BJ (cell line): ENCODE data around the gene NKAIN4. TPM values are rescaled to one million over a fixed set of nuclear protein-coding genes. Genes with fewer than 3 reads are reported as not detected.

Source experiments
- CTCF ChIA-PET: fragments of 350-600 bp; formaldehyde crosslinking; extraction: SDS; loops from one replicate; lab custom pipeline; 2021; ENCODE audit warnings: antibody characterized with exemption, inconsistent platforms; lab: Yijun Ruan, JAX
- POLR2A ChIA-PET: fragments of 300-600 bp; sonication (Branson Sonifier 250); formaldehyde crosslinking; extraction: SDS; loops from one replicate; lab custom pipeline; 2021; ENCODE audit warnings: antibody characterized with exemption; lab: Charles Lee
- DNase-seq: peaks from one replicate; pipeline ENCODE4 v3.0.0-alpha.2; 2011; ENCODE audit warnings: low read depth
- H3K27me3 ChIP-seq: 2 replicates; pipeline ENCODE4 v1.6.0; 2011; ENCODE audit warnings: low read length; ENCODE audit not compliant: control insufficient read depth, insufficient read depth
- H3K36me3 ChIP-seq: 2 replicates; pipeline ENCODE4 v1.5.1; 2011; ENCODE audit warnings: low read length; ENCODE audit not compliant: control insufficient read depth, insufficient read depth
- H3K4me3 ChIP-seq: 2 replicates; pipeline ENCODE4 v1.5.1; 2011; ENCODE audit warnings: low read depth, mild to moderate bottlenecking, control low read depth, low read length
- polyA plus RNA-seq: library from polyadenylated mRNA; depleted of rRNA; stranded (reverse); fragments of >200 nt; gene quantifications from 2 replicates; pipeline ENCODE4 v1.2.3, GENCODE V29; 2011
- TF ChIP-seq, protein P1 (sequence below): IDR thresholded peaks from 2 replicates; pipeline ENCODE4 v1.5.1; 2011; ENCODE audit warnings: low read depth, mild to moderate bottlenecking, control low read depth, inconsistent platforms, low read length, moderate library complexity; ENCODE audit not compliant: insufficient read depth

NKAIN4 gene
- polyA plus RNA-seq, 1 experiment: not detected

DNA sequence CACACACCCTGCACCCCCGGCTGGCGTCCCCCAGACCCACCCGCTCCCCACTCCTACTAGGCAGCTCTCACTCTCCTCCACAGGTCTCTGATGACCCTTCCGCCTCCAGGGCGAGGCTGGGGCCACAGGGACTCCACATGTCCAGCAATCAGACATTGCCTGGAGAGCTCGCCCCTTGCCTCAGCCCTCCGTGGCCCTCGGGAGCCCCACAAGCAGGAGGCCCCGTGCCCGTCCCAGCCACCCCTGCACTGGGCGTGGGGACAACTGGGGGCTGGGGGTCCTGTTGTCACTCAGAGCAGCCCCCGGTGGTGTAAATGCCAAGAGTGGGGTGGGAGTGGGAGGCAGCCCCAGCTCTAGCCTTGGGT, 40.3 kb upstream of the NKAIN4 start:
- TF ChIP-seq, protein P1, sequence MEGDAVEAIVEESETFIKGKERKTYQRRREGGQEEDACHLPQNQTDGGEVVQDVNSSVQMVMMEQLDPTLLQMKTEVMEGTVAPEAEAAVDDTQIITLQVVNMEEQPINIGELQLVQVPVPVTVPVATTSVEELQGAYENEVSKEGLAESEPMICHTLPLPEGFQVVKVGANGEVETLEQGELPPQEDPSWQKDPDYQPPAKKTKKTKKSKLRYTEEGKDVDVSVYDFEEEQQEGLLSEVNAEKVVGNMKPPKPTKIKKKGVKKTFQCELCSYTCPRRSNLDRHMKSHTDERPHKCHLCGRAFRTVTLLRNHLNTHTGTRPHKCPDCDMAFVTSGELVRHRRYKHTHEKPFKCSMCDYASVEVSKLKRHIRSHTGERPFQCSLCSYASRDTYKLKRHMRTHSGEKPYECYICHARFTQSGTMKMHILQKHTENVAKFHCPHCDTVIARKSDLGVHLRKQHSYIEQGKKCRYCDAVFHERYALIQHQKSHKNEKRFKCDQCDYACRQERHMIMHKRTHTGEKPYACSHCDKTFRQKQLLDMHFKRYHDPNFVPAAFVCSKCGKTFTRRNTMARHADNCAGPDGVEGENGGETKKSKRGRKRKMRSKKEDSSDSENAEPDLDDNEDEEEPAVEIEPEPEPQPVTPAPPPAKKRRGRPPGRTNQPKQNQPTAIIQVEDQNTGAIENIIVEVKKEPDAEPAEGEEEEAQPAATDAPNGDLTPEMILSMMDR: no peak
- CTCF ChIA-PET: interaction anchor here (0.6 to 7.5 kb wide), 4 partner anchors 15 to 1018 kb away, joined by 3 to 68 read pairs (median 6); no protein-coding TSS in a partner anchor
- peaks cover 14% of the 10 kb centered on the region for H3K27me3 ChIP-seq
- no peak for DNase-seq
- H3K4me3 ChIP-seq: no peak overlapping the region
- POLR2A ChIA-PET: no interaction called here
- H3K36me3 ChIP-seq: no peaks in the 10 kb centered on the region

GRCh38 chr20:63293871-63294535, 39.7 kb upstream of the NKAIN4 start:
- Histone ChIP-seq H3K36me3 (peaks cover 3% of the 10 kb centered on the region; the same call in 1 of the 2 replicates), H3K4me3 (no peak overlapping the region), H3K27me3 (peaks cover 14% of the 10 kb centered on the region)
- TF ChIP-seq, protein P1: no peak
- ChIA-PET POLR2A (no interaction called here), CTCF (interaction anchor here (0.6 to 7.5 kb wide), 4 partner anchors 15 to 1017 kb away, joined by 3 to 68 read pairs (median 20); no protein-coding TSS in a partner anchor)
- DNase-seq: no peak

DNA sequence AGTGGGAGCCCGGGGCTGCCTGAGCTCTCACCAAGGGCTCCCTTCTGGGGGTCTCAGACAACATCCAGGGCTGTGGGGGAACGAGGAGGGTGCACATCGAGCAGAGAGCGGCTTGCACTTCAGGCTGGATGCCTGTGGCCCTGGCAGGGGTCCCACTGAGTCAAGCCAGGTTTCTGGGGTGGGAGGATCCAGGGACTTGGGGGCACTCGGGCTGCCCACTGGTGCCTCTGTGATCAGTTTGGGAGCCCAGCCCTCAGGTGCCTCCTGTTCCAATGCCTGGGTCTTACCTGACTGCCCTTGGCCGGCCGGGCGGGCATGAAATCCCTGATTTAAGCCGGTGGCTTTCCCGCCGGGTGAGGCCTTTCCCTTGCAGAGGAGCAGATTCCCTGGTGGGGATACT, 39.2 kb upstream of the NKAIN4 start:
- peaks cover 7% of the 10 kb centered on the region for H3K36me3 ChIP-seq
- DNase-seq: no peak
- peaks cover 14% of the 10 kb centered on the region for H3K27me3 ChIP-seq
- CTCF ChIA-PET: interaction anchor here (1.3 to 4.5 kb wide), 2 partner anchors 29 to 69 kb away, joined by 3 to 36 read pairs; no protein-coding TSS in a partner anchor
- POLR2A ChIA-PET: no interaction called here
- no peak overlapping the region for H3K4me3 ChIP-seq
- TF ChIP-seq, protein P1: no peak

GRCh38 chr20:63292904-63293303, 38.6 kb upstream of the NKAIN4 start, which contains the start of gene COL20A1:
COL20A1 (plus strand) TSS chr20:63293186; CDS start chr20:63295108, 1,922 bp downstream.
- peaks cover 14% of the 10 kb centered on the region for H3K27me3 ChIP-seq
- CTCF ChIA-PET: interaction anchor here (1.3 to 4.5 kb wide), 2 partner anchors 17 to 69 kb away, joined by 5 to 36 read pairs; no protein-coding TSS in a partner anchor
- H3K36me3 ChIP-seq: peaks cover 10% of the 10 kb centered on the region
- TF ChIP-seq, protein P1: no peak
- POLR2A ChIA-PET: no interaction called here
- DNase-seq: no peak
- H3K4me3 ChIP-seq: no peak within 1 kb of the TSS

DNA sequence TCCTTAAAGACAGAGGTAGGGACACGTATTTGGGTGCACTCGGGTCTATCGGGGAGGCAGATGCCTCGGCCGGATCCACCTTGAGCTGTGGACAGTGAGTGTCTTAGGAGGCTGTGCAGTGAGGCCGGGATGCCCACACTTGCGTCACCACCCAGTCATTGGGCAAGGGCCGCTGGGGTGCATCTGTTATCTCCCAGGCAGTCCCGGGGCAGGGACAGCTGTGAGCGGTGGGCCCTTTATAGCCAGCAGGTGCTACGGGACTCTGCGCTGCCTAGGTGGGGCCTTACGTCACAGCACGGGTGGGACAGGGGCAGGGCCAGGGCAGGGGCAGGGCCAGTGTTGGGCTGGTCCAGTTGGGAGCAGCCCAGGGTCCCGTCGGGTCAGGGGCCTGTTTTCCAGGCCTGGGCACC, 38.0 kb upstream of the NKAIN4 start:
- TF ChIP-seq, protein P1: no peak
- no peak for DNase-seq
- CTCF ChIA-PET: interaction anchor here (0.9 to 4.5 kb wide), 4 partner anchors 17 to 68 kb away, joined by 3 to 36 read pairs (median 6); no protein-coding TSS in a partner anchor
- POLR2A ChIA-PET: no interaction called here
- Histone ChIP-seq H3K27me3 (peaks cover 14% of the 10 kb centered on the region), H3K36me3 (peaks cover 11% of the 10 kb centered on the region), H3K4me3 (no peak overlapping the region)
